AG09319 (cell line): ENCODE data around the gene SLF1.

Experiments used
- DNase-seq: peaks from one replicate; pipeline ENCODE4 v3.0.0-alpha.2; 2010; ENCODE audit warnings: low read depth; ENCODE audit errors: extremely low read depth
- TF ChIP-seq, protein P1 (sequence below): IDR thresholded peaks from 2 replicates; pipeline ENCODE4 v1.5.1; 2011; ENCODE audit warnings: low read depth, mild to moderate bottlenecking, inconsistent platforms, low read length, moderate library complexity

SLF1 gene

DNA sequence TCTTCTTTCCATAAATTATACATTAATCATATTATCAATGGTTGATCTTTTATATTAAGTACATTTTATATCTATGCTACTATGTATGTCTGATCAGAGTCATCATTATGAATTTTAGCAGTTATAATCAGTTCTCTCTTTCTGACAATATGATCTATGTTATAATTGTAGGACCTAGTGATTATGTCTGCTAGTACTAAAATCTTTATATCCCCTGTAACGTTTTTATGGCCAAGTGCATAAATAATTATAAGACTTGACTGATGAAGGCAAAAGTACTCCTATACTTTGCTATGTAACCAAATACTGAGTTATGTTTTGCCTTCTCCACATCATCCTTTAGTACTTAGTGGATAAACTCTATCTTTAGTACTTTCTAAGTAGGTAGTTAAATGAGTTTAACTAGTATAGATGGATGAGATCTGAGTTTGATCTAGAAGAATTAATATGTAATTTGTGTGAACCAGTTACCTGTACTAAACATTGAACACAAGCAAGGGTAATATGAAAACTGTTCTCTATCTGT is 75.4 kb downstream of the SLF1 start:
- no peak for DNase-seq
- TF ChIP-seq, protein P1, sequence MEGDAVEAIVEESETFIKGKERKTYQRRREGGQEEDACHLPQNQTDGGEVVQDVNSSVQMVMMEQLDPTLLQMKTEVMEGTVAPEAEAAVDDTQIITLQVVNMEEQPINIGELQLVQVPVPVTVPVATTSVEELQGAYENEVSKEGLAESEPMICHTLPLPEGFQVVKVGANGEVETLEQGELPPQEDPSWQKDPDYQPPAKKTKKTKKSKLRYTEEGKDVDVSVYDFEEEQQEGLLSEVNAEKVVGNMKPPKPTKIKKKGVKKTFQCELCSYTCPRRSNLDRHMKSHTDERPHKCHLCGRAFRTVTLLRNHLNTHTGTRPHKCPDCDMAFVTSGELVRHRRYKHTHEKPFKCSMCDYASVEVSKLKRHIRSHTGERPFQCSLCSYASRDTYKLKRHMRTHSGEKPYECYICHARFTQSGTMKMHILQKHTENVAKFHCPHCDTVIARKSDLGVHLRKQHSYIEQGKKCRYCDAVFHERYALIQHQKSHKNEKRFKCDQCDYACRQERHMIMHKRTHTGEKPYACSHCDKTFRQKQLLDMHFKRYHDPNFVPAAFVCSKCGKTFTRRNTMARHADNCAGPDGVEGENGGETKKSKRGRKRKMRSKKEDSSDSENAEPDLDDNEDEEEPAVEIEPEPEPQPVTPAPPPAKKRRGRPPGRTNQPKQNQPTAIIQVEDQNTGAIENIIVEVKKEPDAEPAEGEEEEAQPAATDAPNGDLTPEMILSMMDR, result no peak

DNA sequence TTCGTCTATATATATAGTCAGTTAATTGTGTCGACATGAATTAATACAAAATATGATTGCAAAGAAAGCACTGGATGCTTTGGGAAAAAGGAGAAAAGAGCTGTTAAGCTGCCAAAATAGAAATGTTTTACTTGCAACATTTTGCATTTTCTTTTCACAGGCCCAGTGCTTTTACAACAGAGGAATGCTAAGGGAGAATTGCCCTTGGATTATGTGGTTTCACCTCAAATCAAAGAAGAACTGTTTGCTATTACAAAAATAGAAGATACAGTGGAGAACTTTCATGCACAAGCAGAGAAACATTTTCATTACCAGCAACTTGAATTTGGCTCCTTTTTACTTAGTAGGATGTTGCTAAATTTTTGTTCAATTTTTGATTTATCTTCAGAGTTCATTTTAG is 76.2 kb downstream of the SLF1 start:
- TF ChIP-seq, protein P1, result no peak

DNA sequence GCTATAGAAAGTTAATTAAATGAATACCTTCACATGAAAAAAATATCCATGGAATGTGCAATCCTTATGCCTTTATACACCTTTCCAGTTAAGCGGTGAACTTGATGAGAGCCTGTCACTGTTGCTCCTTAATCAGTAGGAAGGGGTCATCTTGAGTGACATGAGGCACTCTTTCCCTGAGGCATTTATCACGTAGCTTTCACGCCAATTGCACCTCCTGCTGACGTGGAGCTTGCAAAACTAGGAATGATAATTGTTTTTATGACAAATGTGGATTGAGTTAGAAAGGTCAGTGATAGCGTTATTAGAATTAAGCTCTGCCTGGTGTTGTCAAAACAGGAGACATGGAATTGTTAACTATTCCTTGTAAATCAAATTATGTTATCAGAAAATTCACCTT is 79.7 kb downstream of the SLF1 start:
- TF ChIP-seq, protein P1, result no peak

More for the DNA sequence above, 76.2 kb downstream of the SLF1 start:
- no peak for DNase-seq

DNA sequence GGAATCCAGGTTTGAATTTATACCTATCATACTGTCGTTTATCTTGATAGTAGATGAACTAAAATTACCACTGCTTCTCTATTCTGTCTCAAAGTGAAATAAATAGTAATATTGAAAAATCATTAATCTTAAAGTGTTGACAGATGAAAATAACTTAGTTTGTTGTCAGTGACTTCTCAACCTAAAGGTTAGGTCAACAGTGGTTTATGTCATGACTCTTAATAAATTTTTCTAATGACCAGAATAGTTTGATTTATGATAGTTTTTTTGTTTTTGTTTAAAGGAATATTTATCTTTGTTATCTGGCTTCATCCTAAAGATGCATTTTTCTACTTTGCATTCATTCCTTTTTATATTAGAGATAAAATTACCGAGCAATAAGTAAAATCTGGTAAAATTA is 81.1 kb downstream of the SLF1 start:
- no peak for DNase-seq
- TF ChIP-seq, protein P1, result no peak

More for the DNA sequence above, 79.7 kb downstream of the SLF1 start:
- no peak for DNase-seq

DNA sequence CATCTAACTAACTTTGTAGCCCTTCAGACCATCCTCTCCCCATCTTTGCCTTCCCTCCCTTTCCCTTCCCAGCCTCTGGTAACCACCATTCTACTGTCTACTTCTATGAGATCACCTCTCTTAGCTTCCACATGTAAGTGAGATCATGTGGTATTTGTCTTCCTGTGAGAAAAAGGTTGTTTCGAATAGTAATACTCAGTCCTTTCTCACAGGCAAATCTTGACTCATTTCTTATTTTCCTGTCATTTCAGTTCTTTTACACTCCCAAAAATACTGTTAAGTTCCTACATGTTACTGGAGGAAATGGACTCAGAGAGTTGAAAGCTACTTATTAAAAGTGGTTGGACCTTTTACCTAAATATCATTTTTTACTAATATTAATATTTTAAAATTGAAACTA is 82.1 kb downstream of the SLF1 start:
- TF ChIP-seq, protein P1, result no peak
- DNase-seq, result no peak

DNA sequence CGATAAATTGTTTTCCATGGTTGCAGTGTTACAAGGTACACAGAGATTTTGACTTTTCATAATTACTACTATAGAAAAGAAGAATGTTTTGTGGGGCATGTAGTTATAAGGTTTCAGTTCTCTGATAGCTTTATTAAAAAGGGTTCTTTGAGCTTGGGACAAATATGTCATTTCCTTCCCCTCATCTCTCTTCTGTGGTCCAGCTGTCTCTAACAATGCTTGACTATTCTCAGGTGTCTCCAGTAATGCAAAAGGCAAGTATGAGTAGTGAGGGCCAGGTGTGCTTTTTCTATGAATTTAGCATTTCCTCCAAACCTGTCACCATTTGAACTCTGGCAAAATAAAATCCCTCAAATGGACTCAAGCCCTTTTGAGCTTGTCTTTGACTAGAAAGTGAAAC is 84.3 kb downstream of the SLF1 start:
- TF ChIP-seq, protein P1, result no peak
- DNase-seq, result no peak

DNA sequence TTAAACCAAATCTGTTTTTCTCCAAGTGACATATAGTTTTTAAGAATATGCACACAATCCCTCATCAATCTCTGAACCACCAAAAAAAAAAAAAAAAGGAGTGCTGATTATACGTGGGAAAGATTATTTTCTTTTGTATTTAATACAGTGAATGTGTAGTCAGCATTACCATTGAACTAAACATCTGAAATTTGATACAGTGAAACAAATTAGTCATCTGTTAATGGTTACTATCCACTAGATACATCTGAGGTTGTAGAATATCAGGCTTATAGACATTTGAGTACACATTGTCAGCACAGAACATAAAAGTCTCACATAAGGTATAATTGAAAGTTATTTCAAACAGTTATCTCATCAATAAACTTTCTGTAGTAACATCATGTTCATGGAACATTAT is 87.0 kb downstream of the SLF1 start:
- no peak for DNase-seq
- TF ChIP-seq, protein P1, result no peak
